CD4-positive, alpha-beta T cell treated with Interleukin-6 for 4 hours (primary cell): ENCODE measurements around the gene SH3TC1.
A peak's percentile ranks its signal among the peaks of the same experiment; 100 is the strongest.

Experiments
- DNase-seq: peaks from one replicate; pipeline ENCODE4 v3.0.0-alpha.2; 2020; ENCODE audit warnings: mixed read lengths

The SH3TC1 gene

GRCh38 chr4:8217246-8217511 lies 18.1 kb downstream of the SH3TC1 start:
- DNase-seq = no peak

GRCh38 chr4:8217871-8218270 lies 18.8 kb downstream of the SH3TC1 start:
- DNase-seq = no peak

GRCh38 chr4:8218371-8219031 lies 19.4 kb downstream of the SH3TC1 start:
- DNase-seq = no peak

GRCh38 chr4:8219236-8219635 lies 20.1 kb downstream of the SH3TC1 start:
- DNase-seq = no peak

- DNase-seq = no peak
Measured at GRCh38 chr4:8220661-8221450, 21.8 kb downstream of the SH3TC1 start.

GRCh38 chr4:8221476-8221875 lies 22.4 kb downstream of the SH3TC1 start:
- DNase-seq = no peak

- DNase-seq = no peak
Measured at GRCh38 chr4:8221985-8222384, 22.9 kb downstream of the SH3TC1 start.

- no peak for DNase-seq
Measured at GRCh38 chr4:8222609-8223388, 23.7 kb downstream of the SH3TC1 start.

GRCh38 chr4:8224267-8224974 lies 25.3 kb downstream of the SH3TC1 start:
- no peak for DNase-seq

- peak; percentile 18 for DNase-seq
Measured at GRCh38 chr4:8224975-8225625, 26.0 kb downstream of the SH3TC1 start.

GRCh38 chr4:8225706-8226443 lies 26.8 kb downstream of the SH3TC1 start:
- DNase-seq = no peak

GRCh38 chr4:8227201-8227770 lies 28.2 kb downstream of the SH3TC1 start:
- DNase-seq = no peak

- no peak for DNase-seq
Measured at GRCh38 chr4:8227771-8228318, 28.8 kb downstream of the SH3TC1 start.

GRCh38 chr4:8228319-8229250 lies 29.5 kb downstream of the SH3TC1 start:
- DNase-seq = peak; percentile 74

GRCh38 chr4:8229331-8229975 lies 30.4 kb downstream of the SH3TC1 start:
- peak; percentile 25 for DNase-seq

- no peak for DNase-seq
Measured at GRCh38 chr4:8230033-8230432, 30.9 kb downstream of the SH3TC1 start.

GRCh38 chr4:8230891-8231290 lies 31.8 kb downstream of the SH3TC1 start:
- no peak for DNase-seq

GRCh38 chr4:8231551-8232049 lies 32.5 kb downstream of the SH3TC1 start:
- no peak for DNase-seq

GRCh38 chr4:8232748-8233147 lies 33.7 kb downstream of the SH3TC1 start:
- DNase-seq = no peak
